Body of pancreas (tissue), 4 donors: ENCODE data around the gene LARP4B. TPM values are rescaled to one million over a fixed set of nuclear protein-coding genes. Genes with fewer than 3 reads are reported as not detected.

Source experiments
- ATAC-seq: fragments of 150-250 bp; one replicate; pipeline ENCODE4 v1.9.1; 2016
- DNase-seq, 4 donors: peaks; one replicate each; pipeline ENCODE4 v3.0.0-alpha.2; 2019
- H3K27ac ChIP-seq, 4 donors: fragments of 200-600 bp; sonication (generic); 1 replicate in 3 of 4; 2 replicates in 1 of 4; pipeline versions ENCODE4 v1.5.1 to v1.6.1; 2016 to 2019; ENCODE audit warnings: mild to moderate bottlenecking in 1 of 4, mixed read lengths in 1 of 4, moderate library complexity in 1 of 4
- H3K27me3 ChIP-seq, 2 donors: fragments of 200-600 bp; sonication (generic); one replicate each; pipeline ENCODE4 v1.6.0; 2016; ENCODE audit warnings: mild to moderate bottlenecking in 1 of 2
- H3K36me3 ChIP-seq, 2 donors: fragments of 200-600 bp; sonication (generic); replicated peaks in 1 of 2; 2 replicates each; pipeline ENCODE4 v1.5.1; 2016; ENCODE audit warnings: low read depth in 2 of 2; ENCODE audit not compliant: insufficient read depth in 1 of 2
- H3K4me1 ChIP-seq: fragments of 200-600 bp; sonication (generic); one replicate; pipeline ENCODE4 v1.6.0; 2016
- H3K4me3 ChIP-seq, 2 donors: fragments of 200-600 bp; sonication (generic); 1 replicate in 1 of 2; 2 replicates in 1 of 2; pipeline ENCODE4 v1.5.1; 2016 to 2019
- H3K9me3 ChIP-seq, 3 donors: fragments of 200-600 bp; sonication (generic); 1 replicate in 2 of 3; 2 replicates in 1 of 3; pipeline ENCODE4 v1.5.1; 2016
- CTCF ChIP-seq, 7 experiments: fragments of 450-650 bp in 4 of 7; fragments of 200-600 bp in 3 of 7; sonication (generic) in 3 of 7; IDR thresholded peaks; one replicate each; pipeline ENCODE4 v1.5.1; 2016 to 2019; ENCODE audit warnings: antibody characterized with exemption in 7 of 7
- POLR2A ChIP-seq, 3 donors: fragments of 450-650 bp; IDR thresholded peaks; one replicate each; pipeline ENCODE4 v1.6.1; 2016; ENCODE audit warnings: antibody characterized with exemption in 3 of 3, mild to moderate bottlenecking in 2 of 3
- WGBS, 2 donors: methylation state at CpG; one replicate each; pipeline ENCODE4 v1.1.5; 2017; 5-methylcytosine and 5-hydroxymethylcytosine counted together
- intact Hi-C: fragments of 100-400 bp; cut with DNase I; formaldehyde crosslinking; loops from one replicate; pipeline ENCODE4 v1.15.1; 2023
- total RNA-seq, 2 donors: library from RNA; depleted of rRNA; stranded (reverse); fragments of >200 nt; gene quantifications; one replicate each; pipeline ENCODE4 v1.1.0, GENCODE V29; 2016

Gene LARP4B
- total RNA-seq, 2 donors from 2014 or later: 41.0 to 61.6 TPM

DNA sequence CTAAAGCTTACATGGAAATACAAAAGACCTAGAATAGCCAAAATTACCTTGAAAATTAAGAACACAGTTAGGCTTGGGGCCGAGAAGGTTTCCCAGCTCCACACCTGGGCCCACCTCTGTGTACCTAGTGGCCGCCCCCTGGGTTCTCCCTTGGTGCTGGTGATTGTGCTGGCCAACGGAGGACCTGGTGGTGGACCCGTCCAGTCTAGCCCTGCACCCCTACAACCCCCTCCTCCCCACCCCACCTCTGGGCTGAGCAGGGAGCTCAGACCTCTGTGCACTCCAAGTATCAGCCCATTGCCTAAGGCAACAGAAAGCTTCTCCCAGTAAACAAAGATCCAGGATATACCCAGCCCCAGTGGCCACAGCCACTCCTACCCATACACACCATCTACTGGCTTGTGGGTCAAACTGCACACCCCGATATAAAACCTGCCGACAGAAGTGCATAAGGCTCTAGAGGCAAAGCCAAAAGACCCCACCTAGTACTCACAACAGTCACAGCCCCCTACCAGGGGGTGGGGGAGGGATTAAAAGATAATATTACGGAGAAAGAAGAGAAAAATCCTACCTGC, 137.0 kb downstream of the LARP4B start:
- no peaks in the 10 kb centered on the region for H3K9me3 ChIP-seq
- H3K4me1 ChIP-seq: peaks cover 3% of the 10 kb centered on the region
- intact Hi-C loops: loop anchor here (5.0 kb wide), 1 partner anchor 287 kb away; no protein-coding TSS in a partner anchor
- no peak overlapping the region for H3K4me3 ChIP-seq
- ATAC-seq (peak; percentile 42), DNase-seq (peak in 1 of 4 donors; percentile 4)
- no peak for TF ChIP-seq POLR2A (IDR thresholded peaks at IDR 0.05)
- peak in 3 of 7 experiments; percentile 16 to 42 (median 28) for TF ChIP-seq CTCF (IDR thresholded peaks at IDR 0.05)
- H3K36me3 ChIP-seq: no peaks in the 10 kb centered on the region
- no peaks in the 10 kb centered on the region for H3K27me3 ChIP-seq
- WGBS, 2 donors: 63 to 75% methylated on average over 3 to 7 of the region's 7 CpGs
- no peak overlapping the region for H3K27ac ChIP-seq

DNA sequence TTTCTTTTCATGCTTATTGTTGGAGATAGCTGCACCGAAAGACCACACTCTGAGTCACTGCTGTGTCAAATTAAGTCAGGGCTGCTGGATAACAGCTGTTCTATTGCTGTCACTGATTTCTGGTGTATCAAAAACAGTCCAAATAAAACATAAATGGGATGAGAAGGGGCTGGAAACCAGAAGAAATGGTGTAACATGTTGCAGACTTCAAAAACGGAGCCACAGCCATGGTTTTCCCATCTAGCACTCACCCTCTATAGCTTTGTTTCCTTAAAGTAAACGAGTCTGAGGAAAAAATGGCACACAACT, 138.8 kb downstream of the LARP4B start:
- H3K9me3 ChIP-seq: no peaks in the 10 kb centered on the region
- no peak for TF ChIP-seq POLR2A (IDR thresholded peaks at IDR 0.05)
- H3K4me1 ChIP-seq: peaks cover 10% of the 10 kb centered on the region
- DNase-seq (no peak), ATAC-seq (no peak)
- no peak overlapping the region for H3K4me3 ChIP-seq
- H3K27me3 ChIP-seq: no peaks in the 10 kb centered on the region
- intact Hi-C loops: loop anchor here (5.0 kb wide), 1 partner anchor 285 kb away; no protein-coding TSS in a partner anchor
- H3K27ac ChIP-seq: no peak overlapping the region
- no peaks in the 10 kb centered on the region for H3K36me3 ChIP-seq
- WGBS, 2 donors: 68 to 71% methylated on average over 3 of the region's 3 CpGs

DNA sequence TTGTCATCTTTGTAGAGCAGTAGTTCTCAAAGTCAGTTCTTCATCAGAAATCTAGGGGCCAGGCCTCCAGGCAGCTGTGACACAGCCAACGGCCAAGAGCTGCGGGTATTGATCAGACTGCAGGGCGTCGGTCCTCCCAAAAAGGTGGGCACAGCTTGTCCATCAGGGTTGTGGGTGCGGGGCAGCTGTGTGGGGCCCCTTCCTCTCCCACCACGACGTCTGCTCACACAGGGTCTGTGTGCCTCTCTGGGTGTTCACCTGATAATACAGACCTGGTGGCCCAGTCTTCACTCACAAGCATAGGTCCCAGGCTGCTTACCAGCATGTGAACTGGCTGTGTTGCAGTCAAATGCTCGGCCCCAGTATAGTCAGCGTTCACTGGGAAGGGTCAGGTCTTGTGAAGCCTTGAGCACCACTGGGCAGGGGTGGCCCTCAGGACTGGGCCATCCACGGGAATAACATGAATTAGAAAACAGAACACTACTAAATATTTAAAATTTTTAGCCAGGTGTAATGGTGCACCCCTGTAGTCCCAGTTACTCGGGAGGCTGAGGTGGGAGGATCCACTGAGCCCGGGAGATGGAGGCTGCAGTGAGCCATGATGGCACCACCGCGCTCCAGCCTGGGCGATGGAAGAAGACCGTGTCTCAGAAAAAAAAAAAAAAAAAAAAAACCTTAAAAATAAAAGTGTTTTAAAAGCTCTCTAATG, 139.3 kb downstream of the LARP4B start:
- TF ChIP-seq CTCF (IDR thresholded peaks at IDR 0.05) (no peak), POLR2A (IDR thresholded peaks at IDR 0.05) (no peak)
- Histone ChIP-seq H3K4me3 (no peak overlapping the region), H3K9me3 (no peaks in the 10 kb centered on the region), H3K27me3 (no peaks in the 10 kb centered on the region), H3K27ac (no peak overlapping the region), H3K4me1 (peaks cover 10% of the 10 kb centered on the region), H3K36me3 (no peaks in the 10 kb centered on the region)
- no peak for ATAC-seq
- DNase-seq: peak in 1 of 4 donors; percentile 8
- intact Hi-C loops: loop anchor here (5.0 kb wide), 1 partner anchor 285 kb away; no protein-coding TSS in a partner anchor
- WGBS, 2 donors: 81 to 83% methylated on average over 16 of the region's 16 CpGs

DNA sequence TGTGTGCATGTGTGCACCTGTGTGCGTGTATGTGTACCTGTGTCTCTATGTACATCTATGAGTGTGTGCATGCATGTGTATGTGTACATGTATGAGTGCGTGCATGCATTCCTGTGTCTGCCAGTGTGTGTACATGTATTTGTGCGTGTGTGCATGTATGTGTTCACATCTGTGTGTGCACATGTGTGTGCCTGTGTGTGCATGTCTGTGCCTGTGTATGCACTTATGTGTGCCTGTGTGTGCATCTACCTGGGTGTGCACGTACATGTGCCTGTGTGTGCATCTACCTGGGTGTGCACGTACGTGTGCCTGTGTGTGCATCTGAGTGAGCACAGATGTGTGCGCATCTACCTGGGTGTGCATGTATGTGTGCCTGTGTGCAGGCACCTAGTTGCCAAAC, 139.9 kb downstream of the LARP4B start:
- 86 to 89% methylated on average over 4 to 7 of the region's 7 CpGs for WGBS, 2 donors

More for the DNA sequence above, 139.9 kb downstream of the LARP4B start:
- DNase-seq (no peak), ATAC-seq (no peak)
- H3K27me3 ChIP-seq: no peaks in the 10 kb centered on the region
- no peak overlapping the region for H3K4me3 ChIP-seq
- H3K9me3 ChIP-seq: no peaks in the 10 kb centered on the region
- H3K4me1 ChIP-seq: peaks cover 10% of the 10 kb centered on the region
- no peak overlapping the region for H3K27ac ChIP-seq
- intact Hi-C loops: loop anchor here (5.0 kb wide), 1 partner anchor 284 kb away; no protein-coding TSS in a partner anchor
- H3K36me3 ChIP-seq: no peaks in the 10 kb centered on the region
- TF ChIP-seq CTCF (IDR thresholded peaks at IDR 0.05): peak in 1 of 7 experiments; percentile 14
- TF ChIP-seq POLR2A (IDR thresholded peaks at IDR 0.05): no peak
